Kidney capillary endothelial cell (primary cell): ENCODE results near the gene RNF212B.

Source experiments
- DNase-seq: peaks from one replicate; pipeline ENCODE4 v3.0.0-alpha.2; 2018; ENCODE audit warnings: low spot score

Gene RNF212B

GRCh38 chr14:23321572-23322547 is 84.1 kb downstream of the RNF212B start:
- DNase-seq: peak; percentile 51
